Right kidney (tissue), 1 donor: ENCODE results near the gene LAMA2.

Experiments
- DNase-seq: peaks from one replicate; pipeline ENCODE4 v3.0.0-alpha.2; 2016

Gene LAMA2

DNA sequence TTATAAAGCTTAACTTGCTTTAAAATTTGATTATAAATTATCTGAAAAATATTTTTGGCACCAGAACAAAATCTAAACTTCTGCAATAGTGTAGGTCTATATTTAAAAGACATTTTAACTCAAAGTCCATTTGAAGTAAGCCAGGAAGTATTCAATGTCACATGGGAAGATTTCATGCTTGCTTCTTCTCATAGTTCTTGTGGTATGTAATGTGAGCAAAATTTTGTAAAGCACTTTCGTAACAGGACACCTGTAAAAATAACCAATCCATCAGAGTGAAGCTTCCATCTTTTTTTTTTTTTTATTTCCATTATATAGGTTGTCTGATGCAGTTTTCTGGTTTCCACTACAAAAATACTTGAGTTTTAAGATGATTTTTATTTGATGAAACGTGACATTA, 386.1 kb downstream of the LAMA2 start:
- DNase-seq = no peak

DNA sequence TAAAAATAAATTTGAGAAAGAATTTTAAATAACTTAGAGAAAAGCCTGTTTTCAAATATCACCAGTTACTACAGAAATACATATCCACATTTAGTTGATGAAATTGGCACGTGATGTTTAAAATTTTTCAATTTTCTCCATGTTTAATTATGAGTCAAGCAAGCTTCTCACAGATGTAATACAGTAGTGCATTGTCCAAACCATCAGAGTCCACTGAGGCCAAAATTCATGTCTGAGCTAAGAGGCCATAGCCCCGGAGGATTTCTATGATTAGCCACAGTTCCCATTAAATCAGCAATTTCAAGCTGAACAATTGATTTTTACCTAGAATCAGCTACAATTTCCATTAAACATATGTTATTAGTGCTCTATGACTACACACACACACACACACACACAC, 387.0 kb downstream of the LAMA2 start:
- no peak for DNase-seq

DNA sequence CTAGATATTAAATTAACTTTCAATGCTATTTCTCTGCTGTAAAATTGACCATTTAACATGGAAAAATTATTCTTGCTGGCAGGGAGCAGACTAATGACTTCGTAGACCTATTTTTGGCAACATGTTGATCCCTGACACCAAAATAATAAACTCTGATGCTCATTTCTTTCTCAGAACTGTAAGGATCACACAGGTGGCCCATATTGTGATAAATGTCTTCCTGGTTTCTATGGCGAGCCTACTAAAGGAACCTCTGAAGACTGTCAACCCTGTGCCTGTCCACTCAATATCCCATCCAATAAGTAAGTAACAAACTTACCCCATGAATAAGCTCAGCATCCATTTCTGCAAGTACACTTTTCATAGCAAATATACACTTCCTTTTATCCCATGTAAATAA, 387.5 kb downstream of the LAMA2 start:
- no peak for DNase-seq

DNA sequence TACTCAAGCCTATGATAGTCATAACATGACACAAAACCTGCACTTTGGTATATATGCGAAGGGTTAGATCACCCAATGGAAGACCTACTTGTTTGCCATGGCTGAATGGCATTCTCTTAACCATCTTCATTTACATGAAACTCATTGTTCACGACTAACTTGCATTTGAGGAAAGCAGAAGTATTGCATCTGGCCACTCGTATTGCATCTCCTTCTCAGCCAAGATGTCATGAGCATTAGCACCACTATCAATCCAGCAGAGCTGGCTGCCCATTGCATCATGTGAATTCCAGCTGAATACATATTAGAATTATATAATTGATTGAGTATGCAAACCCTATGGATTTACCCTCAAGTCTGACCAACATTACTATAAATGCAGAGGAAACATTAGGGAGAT, 390.2 kb downstream of the LAMA2 start:
- DNase-seq = no peak

DNA sequence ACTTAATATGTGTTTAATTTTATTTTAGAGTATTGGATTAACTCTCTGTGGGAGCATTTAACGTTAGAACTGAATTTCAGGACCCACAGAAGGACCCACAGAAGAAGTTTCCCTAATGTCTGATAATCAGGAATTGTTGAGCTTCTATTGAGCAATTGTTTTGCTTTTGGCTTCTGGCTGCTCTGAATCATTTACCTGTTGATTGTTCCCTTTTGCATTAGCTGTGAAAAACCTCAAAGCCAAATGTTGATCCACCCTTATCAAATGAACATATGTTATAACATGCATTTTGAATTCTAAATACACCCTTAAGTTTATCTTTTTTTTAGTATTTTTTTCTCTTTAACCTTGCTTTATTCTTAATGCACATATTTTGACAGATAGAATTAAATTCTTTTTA, 393.5 kb downstream of the LAMA2 start:
- no peak for DNase-seq

DNA sequence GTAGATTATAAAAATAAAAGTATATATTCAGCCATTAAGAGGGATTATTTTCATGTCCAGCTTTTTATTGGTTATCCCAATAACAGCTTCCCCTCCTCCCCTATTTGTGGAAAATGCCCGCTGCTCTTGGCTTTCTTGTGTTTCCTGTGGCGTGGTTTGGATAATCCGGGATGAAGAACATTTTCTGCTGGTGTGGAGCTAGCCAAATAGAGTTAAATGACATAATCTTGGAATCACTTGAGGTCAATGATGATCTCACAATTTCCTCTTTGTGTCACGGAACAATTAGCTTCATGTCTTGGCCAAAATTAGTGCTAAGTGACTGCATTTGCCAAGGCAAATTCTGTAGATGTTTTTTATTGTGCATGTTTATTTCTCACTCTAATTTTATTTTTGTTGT, 394.0 kb downstream of the LAMA2 start:
- DNase-seq = no peak

DNA sequence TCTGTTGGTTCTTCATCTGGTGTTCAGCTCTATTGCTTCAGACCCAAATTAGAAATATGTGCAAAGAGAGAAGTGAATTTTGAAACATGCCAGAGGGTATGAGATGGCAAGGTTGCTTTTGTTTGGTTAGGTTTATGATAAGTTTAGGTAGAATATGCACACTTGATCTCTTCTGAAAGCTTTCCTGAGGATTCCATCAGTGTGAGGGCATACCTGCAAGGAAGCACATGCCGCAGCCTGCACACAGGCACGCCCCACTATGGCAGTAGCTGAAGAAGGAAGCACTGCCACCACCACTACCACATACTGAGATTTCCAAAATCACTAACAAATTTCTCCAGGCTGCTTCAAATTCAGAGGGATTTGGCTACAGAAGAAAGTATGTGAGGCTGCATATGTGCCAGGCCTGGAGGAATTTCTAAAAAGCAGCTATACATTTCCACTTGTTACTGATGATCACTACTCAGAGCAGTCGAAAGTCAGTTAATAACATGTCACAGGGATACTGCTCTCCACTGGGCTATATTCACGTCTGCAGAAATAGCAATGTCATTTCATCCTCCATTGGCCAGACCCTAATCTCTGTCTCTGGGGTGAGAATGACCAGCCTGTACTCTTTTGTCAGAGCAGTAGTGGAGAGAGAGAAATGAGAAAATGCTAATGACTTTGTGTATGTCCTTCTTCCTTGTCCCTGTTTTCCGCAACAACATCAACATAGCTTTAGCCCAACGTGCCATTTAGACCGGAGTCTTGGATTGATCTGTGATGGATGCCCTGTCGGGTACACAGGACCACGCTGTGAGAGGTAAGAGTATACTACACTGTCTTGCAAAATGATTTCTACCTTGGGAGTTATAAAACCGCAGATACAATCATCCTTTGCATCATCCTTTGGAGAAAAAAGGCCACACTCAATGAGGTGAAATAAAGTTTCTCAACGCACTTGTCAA, 396.7 kb downstream of the LAMA2 start:
- DNase-seq = no peak

DNA sequence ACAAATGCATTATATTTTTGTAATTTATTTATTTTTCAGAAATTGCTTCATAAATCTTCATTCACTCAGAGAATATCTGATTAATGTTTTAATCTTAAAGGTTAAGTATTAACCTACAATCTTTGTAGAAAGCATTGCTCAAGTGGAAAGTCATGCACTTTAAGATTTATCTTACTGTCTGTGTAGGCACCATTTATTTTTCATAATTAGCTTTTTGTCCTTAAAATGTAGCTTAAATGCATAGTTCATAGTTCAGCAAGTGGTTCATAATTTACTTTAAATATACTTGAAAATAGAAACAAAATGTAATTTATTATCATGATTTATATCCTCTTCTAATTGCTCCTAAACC, 397.3 kb downstream of the LAMA2 start:
- no peak for DNase-seq

DNA sequence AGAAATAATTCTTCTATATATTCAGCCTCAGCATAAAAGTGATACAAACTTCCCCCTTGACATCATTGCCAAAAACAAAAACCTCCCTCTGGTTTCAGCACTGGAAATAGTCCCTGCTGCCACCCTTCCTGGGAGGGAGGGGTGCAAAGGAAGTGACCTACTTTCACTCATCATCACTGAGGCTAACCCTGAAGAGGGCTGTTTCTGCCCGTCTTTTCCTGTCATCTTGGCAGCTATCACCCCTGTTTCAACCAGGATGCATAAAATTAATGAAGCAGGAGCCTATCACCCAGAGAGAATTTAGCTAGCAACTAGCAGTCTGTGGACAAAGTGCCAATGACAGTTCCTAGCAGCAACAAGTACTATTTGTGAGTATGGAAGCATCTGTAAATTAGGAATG, 397.8 kb downstream of the LAMA2 start:
- DNase-seq = peak; percentile 25

DNA sequence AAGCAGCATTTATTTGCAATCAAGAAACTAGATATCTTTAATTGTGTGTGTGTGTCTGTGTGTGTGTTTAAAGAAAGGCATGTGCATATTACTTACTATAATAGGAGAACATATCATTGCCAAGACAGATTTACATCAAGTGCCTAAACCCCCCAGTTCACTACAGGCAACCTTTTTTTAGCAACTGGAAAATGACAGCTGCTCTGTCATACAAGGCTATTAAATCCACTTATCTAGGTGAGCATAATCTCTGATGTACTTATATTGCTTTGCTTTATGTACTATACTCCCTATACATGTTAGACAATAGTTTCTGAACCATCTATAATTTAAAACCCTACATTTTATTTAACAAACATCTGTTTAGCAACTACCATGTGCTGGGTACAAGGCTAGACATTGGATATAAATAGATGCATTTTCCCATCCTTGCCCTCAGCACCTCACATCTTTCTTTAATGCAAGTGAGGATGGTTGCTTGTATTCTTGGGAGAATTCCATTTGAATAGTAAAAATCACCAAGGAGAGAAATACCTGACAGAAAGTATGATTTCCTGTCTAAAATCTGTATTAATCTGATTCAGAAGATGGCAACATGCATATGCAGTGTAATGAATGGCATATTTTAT, 398.3 kb downstream of the LAMA2 start:
- no peak for DNase-seq

DNA sequence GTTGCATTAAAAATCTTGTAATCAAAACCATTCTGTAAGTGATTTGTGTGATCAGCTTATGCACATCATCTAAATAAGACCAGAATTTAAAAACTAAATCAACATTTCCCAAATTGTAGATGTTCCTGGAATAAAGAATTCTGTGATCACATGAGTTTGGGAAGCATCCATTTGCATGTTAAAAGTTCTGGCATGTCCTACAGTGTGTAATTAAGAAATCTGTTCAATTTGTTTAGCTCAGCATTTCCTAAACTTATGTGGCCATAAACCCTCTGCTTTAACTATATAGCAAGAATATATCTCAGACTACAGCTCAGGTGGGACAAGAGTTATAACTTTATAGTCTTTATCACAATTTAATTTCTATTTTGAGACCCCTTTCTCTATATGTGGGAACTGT, 399.1 kb downstream of the LAMA2 start:
- no peak for DNase-seq

DNA sequence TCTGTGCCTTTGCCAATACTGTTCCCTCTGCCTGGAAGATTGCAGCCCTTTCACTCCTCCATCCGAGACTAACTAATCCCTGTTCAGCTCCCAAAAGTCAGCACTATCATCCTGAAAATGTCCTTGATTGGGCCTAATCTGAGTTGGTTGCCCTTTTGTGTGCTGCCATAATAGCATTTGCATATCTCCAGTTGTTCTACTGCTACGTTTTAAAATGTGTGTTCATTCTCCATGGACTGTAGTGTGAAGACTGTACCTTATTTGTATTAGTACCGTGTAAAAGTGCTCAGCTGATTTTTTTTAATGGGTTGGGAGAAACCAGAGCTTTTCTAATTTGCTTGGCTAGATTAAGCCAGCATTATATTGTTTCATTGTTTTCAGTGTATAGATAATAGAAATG, 401.3 kb downstream of the LAMA2 start:
- no peak for DNase-seq

DNA sequence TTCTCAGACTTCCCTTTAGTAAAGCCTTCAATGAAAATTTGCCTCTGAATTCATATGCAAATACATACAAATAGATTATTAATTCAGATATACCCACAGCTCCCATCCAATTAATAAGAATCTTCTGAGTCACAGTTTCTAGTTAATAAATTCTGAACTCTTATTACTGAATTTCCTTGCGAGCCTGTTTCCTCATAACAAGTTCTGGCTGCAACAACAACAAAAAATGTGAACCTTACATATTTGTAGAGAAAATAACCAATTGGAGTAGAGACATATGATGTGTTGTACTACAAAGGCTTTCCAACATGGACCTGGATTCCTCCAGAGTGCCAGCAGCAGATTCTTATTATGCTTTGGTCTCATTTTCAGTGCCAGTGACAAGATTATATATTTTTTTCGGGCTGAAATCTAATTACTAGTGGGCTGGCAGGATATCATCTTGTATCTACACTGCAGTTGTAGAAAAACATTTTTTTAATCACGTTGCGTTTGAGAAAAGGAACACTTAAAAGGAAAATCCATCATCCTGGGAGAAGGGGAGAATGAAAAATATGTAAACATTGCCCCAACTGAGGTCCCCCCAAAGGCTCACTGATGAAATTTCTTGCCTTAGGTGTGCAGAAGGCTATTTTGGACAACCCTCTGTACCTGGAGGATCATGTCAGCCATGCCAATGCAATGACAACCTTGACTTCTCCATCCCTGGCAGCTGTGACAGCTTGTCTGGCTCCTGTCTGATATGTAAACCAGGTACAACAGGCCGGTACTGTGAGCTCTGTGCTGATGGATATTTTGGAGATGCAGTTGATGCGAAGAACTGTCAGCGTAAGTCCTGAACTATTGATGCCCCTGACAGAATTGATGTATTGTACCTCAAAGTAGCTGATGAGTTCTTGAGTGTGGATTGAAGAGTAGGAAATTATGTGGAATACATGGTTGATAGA, 404.6 kb downstream of the LAMA2 start:
- DNase-seq = no peak

DNA sequence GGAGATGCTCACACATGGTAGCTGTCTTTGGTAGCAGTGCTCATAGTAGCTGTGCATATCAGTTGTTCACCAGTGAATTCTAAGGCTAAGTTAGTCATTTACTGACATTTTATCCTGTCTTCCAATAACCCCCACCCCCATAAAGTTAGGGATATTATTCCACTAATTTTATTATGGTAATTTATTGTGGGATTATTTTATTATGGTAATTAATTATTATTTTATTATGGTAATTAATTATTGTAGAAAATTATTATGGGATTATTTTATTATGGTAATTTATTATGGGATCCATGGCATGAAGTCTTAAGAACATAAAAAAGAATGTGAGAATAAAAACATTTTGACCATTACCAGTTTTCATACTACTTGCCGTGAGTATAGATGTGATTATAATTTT, 406.5 kb downstream of the LAMA2 start:
- DNase-seq = no peak

DNA sequence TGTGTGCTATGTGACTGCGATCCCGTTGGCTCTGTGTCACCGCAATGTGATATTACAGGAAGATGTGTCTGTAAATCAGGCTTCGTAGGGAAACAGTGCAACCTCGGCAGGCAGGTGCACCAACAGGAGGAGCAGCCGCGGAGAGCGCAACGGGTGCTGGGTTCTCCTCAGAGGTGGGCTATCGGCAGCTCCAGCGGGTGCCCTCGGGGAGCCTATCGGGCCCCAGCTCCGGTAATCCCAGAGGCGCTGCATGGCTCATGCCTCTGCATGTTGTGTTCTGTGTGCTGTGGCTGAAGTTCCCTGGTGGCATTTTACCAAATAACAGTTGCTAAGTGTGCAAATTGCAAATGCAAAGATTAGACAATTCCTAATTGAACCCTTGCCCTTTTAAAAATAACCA, 409.9 kb downstream of the LAMA2 start:
- no peak for DNase-seq

DNA sequence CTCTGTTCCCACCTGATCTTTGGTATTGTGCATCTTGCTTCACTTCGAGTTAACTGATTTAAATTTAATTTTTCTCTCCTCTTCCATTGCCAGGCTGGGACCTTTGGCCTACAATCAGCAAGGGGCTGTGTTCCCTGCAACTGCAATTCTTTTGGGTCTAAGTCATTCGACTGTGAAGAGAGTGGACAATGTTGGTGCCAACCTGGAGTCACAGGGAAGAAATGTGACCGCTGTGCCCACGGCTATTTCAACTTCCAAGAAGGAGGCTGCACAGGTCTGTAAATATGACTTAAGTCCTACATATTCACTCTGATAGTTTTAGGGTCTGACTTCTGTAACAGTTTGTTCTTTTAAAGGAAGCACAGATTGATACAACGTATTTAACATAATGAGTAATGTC, 414.7 kb downstream of the LAMA2 start:
- DNase-seq = no peak

DNA sequence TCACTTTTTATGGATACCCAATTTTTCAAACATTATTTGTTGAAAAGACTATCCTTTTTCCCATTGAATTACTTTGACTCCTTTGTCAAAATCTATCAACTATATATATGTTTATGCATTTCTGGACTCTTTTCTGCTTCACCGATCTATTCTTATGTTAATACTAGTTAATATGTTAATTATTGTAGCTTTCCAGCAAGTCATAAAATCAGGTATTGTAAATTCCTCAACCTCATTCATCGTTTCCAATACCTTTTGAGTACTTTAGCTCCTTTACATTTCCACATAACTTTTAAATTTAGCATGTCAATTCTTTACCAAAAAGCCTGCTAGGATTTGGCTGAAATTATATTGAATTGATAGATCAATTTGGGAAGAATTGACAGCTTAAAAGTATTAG, 419.7 kb downstream of the LAMA2 start:
- no peak for DNase-seq

DNA sequence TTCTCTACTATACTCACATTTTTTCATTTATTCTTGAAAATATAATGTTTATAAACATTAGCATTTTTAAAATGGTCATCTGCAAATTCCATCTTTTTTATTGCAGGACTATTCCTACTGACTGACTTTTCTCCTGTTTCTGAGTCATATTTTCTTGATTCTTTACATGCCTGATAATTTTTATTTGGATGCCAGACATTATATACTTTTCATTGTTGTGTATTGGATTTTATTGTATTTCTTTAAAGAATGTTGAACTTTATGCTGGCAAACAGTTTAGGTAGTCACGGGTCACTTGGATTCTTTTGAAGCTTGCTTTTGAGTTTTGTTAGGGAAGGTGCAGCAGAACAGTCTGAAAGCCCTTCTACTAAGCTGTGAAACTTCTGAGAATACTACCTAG, 423.9 kb downstream of the LAMA2 start:
- DNase-seq = no peak

DNA sequence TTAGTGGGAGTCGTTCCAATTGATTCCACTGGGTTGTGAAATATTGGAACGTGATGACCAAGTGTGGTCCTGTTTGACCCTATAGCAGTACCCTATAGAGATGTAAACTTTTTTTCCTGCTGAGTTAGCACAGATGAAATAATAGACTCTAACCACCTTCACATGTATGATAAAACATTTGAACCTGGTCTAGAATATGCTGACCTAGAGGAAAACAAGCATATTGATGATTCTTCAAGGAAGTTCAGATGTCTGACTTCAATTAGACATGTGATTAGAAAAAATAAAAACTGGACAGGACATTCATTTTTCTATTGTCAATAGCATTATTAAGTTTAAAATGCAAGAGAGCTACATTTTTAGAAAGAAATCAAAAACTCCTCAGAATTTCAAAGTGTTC, 424.9 kb downstream of the LAMA2 start:
- DNase-seq = no peak

DNA sequence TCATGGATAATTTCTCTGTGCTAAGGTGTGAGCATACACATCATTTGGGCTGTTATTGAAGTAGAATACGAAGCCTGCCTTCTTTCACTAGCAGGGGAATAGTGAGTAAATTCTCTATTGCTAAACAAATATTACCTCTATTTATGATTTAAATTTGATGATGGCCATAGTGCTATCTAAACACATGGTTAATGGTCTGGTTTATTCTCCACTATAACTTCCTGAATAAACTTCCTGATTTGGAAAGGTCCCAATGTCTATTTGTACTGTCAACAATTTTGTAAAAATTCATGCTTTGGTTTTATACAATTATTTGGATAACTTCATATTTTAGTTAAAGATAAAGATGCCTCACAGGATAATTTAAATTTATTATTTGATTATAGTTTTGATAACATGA, 426.2 kb downstream of the LAMA2 start:
- no peak for DNase-seq

DNA sequence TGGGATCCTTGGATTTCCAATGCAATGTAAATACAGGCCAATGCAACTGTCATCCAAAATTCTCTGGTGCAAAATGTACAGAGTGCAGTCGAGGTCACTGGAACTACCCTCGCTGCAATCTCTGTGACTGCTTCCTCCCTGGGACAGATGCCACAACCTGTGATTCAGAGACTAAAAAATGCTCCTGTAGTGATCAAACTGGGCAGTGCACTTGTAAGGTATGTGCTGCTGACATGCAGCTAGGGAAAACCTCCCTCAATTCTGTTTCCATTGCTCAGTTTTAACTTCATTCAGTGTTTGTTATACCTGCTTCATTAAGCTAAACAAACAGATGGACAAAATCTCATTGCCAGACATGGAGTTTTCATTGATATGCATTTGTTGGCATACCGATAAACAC, 429.9 kb downstream of the LAMA2 start:
- DNase-seq = no peak

DNA sequence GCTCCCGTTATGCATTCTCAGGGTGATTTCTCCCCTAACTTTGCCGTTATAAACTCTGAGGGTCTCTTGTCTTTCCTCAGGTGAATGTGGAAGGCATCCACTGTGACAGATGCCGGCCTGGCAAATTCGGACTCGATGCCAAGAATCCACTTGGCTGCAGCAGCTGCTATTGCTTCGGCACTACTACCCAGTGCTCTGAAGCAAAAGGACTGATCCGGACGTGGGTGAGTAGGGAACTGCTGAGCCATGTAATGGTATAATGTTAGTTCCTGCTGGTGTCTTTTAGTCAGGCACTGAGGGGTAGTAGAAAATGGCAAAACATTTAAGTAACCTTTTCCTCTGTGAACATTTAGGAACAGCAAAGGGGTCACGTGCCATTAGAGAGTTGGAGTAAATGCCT, 431.6 kb downstream of the LAMA2 start:
- DNase-seq = no peak
